HFFc6 (cell line): ENCODE results near the gene TNP2. TPM values are rescaled to one million over a fixed set of nuclear protein-coding genes. Genes with fewer than 3 reads are reported as not detected.

Source experiments
- DNase-seq: peaks from one replicate; pipeline ENCODE4 v3.0.0-alpha.2; 2018
- H3K27ac Mint-ChIP-seq: 2 replicates; pipeline ENCODE4 v1.8.0; 2020; ENCODE audit warnings: mild to moderate bottlenecking, mixed read lengths
- H3K27me3 Mint-ChIP-seq: 2 replicates; pipeline ENCODE4 v1.8.0; 2021; ENCODE audit warnings: mild to moderate bottlenecking, moderate library complexity, mixed read lengths; ENCODE audit not compliant: insufficient read depth
- H3K36me3 Mint-ChIP-seq: 2 replicates; pipeline ENCODE4 v1.8.0; 2021; ENCODE audit warnings: low read depth, mixed read lengths
- H3K4me1 Mint-ChIP-seq: 2 replicates; pipeline ENCODE4 v1.8.0; 2020; ENCODE audit warnings: low read depth, mixed read lengths
- H3K4me3 Mint-ChIP-seq: 2 replicates; pipeline ENCODE4 v1.8.0; 2020; ENCODE audit warnings: mild to moderate bottlenecking, moderate library complexity, mixed read lengths
- H3K9me3 Mint-ChIP-seq: 2 replicates; pipeline ENCODE4 v1.8.0; 2020; ENCODE audit warnings: mild to moderate bottlenecking, mixed read lengths
- CTCF ChIP-seq: fragments of 200-600 bp; sonication (generic); IDR thresholded peaks from 2 replicates; pipeline ENCODE4 v1.5.0; 2021; ENCODE audit warnings: antibody characterized with exemption, mild to moderate bottlenecking
- total RNA-seq, 6 experiments: library from RNA; stranded (reverse); fragmentation: NEBNext Ultra II Directional; extraction: Animal tissue kit (Norgen Biotek cat#: 25700); gene quantifications; 2 replicates in 1 of 6; 3 replicates in 5 of 6; pipeline ENCODE4 v1.2.3, GENCODE V29; 2021

The TNP2 gene
- total RNA-seq, 6 experiments from 2014 or later: not detected

GRCh38 chr16:11276896-11277593 is 7.9 kb upstream of the TNP2 start:
- no peak for TF ChIP-seq CTCF
- Mint-ChIP-seq H3K9me3 (peaks cover 7% of the 10 kb centered on the region; the same call in 1 of the 2 replicates), H3K36me3 (peaks cover 5% of the 10 kb centered on the region; the same call in 1 of the 2 replicates), H3K27me3 (peaks cover 19% of the 10 kb centered on the region), H3K4me3 (no peak overlapping the region), H3K4me1 (peaks cover 10% of the 10 kb centered on the region; the same call in 1 of the 2 replicates), H3K27ac (no peak overlapping the region)
- no peak for DNase-seq

GRCh38 chr16:11276143-11276895 is 7.2 kb upstream of the TNP2 start, which contains the start of gene PRM2:
Gene PRM2 (minus strand): TSS chr16:11276480. CDS start chr16:11276370, 110 bp downstream.
- no peak within 1 kb of the TSS for H3K27ac Mint-ChIP-seq
- H3K27me3 Mint-ChIP-seq: peaks cover 19% of the 10 kb centered on the region
- peaks cover 7% of the 10 kb centered on the region; the same call in 1 of the 2 replicates for H3K9me3 Mint-ChIP-seq
- TF ChIP-seq CTCF: no peak
- peaks cover 5% of the 10 kb centered on the region; the same call in 1 of the 2 replicates for H3K36me3 Mint-ChIP-seq
- no peak for DNase-seq
- H3K4me3 Mint-ChIP-seq: no peak within 1 kb of the TSS
- H3K4me1 Mint-ChIP-seq: peaks cover 10% of the 10 kb centered on the region; the same call in 1 of the 2 replicates

GRCh38 chr16:11274964-11275363 is 5.8 kb upstream of the TNP2 start:
- peaks cover 7% of the 10 kb centered on the region; the same call in 1 of the 2 replicates for H3K9me3 Mint-ChIP-seq
- no peak overlapping the region for H3K27ac Mint-ChIP-seq
- no peak for DNase-seq
- H3K4me3 Mint-ChIP-seq: no peak overlapping the region
- no peak for TF ChIP-seq CTCF
- peaks cover 10% of the 10 kb centered on the region; the same call in 1 of the 2 replicates for H3K4me1 Mint-ChIP-seq
- peaks cover 5% of the 10 kb centered on the region; the same call in 1 of the 2 replicates for H3K36me3 Mint-ChIP-seq
- H3K27me3 Mint-ChIP-seq: peaks cover 15% of the 10 kb centered on the region

- DNase-seq: no peak
- H3K27me3 Mint-ChIP-seq: peaks cover 18% of the 10 kb centered on the region
- peaks cover 7% of the 10 kb centered on the region; the same call in 1 of the 2 replicates for H3K9me3 Mint-ChIP-seq
- no peak overlapping the region for H3K4me3 Mint-ChIP-seq
- peaks cover 10% of the 10 kb centered on the region; the same call in 1 of the 2 replicates for H3K4me1 Mint-ChIP-seq
- no peak for TF ChIP-seq CTCF
- H3K36me3 Mint-ChIP-seq: peaks cover 5% of the 10 kb centered on the region; the same call in 1 of the 2 replicates
- H3K27ac Mint-ChIP-seq: no peak overlapping the region
These were observed 4.7 kb upstream of the TNP2 start for GRCh38 chr16:11273721-11274324.

- H3K4me1 Mint-ChIP-seq: peaks cover 10% of the 10 kb centered on the region; the same call in 1 of the 2 replicates
- DNase-seq: no peak
- H3K27me3 Mint-ChIP-seq: peaks cover 16% of the 10 kb centered on the region
- no peak within 1 kb of the TSS for H3K27ac Mint-ChIP-seq
- TF ChIP-seq CTCF: no peak
- no peak within 1 kb of the TSS for H3K4me3 Mint-ChIP-seq
- H3K9me3 Mint-ChIP-seq: peaks cover 7% of the 10 kb centered on the region; the same call in 1 of the 2 replicates
- peaks cover 5% of the 10 kb centered on the region; the same call in 1 of the 2 replicates for H3K36me3 Mint-ChIP-seq
These were observed 4.0 kb upstream of the TNP2 start, which contains the start of gene PRM3 for GRCh38 chr16:11272921-11273720. Gene PRM3 (minus strand): TSS chr16:11273629. CDS start chr16:11273595, 34 bp downstream.
